ENCODE results near the gene XYLT1.

XYLT1 gene

GRCh38 chr16:17301184-17301583, 169.6 kb downstream of the XYLT1 start:
- ATAC-seq = no peak
- TF ChIP-seq TOX (CRISPR knock-in tag; IDR thresholded peaks at IDR 0.05; ENCODE audit: borderline replicate concordance) (no peak), TSHZ2 (CRISPR knock-in tag; IDR thresholded peaks at IDR 0.05) (no peak), TCF4 (CRISPR knock-in tag; IDR thresholded peaks at IDR 0.05; ENCODE audit: borderline replicate concordance) (no peak), BACH2 (CRISPR knock-in tag; IDR thresholded peaks at IDR 0.05; ENCODE audit: borderline replicate concordance) (no peak), GLIS3 (CRISPR knock-in tag; IDR thresholded peaks at IDR 0.05) (no peak), CREB5 (CRISPR knock-in tag; IDR thresholded peaks at IDR 0.05; ENCODE audit: low read depth) (no peak), SNAI2 (CRISPR knock-in tag; IDR thresholded peaks at IDR 0.05) (no peak), ARNTL (CRISPR knock-in tag; IDR thresholded peaks at IDR 0.05; ENCODE audit: borderline replicate concordance, low read depth) (no peak), CSDC2 (CRISPR knock-in tag; IDR thresholded peaks at IDR 0.05) (no peak), OSR1 (CRISPR knock-in tag; IDR thresholded peaks at IDR 0.05) (no peak), ESRRG (CRISPR knock-in tag; IDR thresholded peaks at IDR 0.05) (no peak), ZNF565 (CRISPR knock-in tag; conservative IDR thresholded peaks at IDR 0.05; ENCODE audit: low read depth) (no peak), ZNF8 (CRISPR knock-in tag; IDR thresholded peaks at IDR 0.05) (no peak), ZFP3 (CRISPR knock-in tag; IDR thresholded peaks at IDR 0.05) (no peak), RARB (CRISPR knock-in tag; IDR thresholded peaks at IDR 0.05) (no peak), ZNF70 (CRISPR knock-in tag; IDR thresholded peaks at IDR 0.05) (no peak), POU6F1 (CRISPR knock-in tag; IDR thresholded peaks at IDR 0.05; ENCODE audit: borderline replicate concordance, low read depth) (no peak), ZFP30 (CRISPR knock-in tag; IDR thresholded peaks at IDR 0.05) (no peak), PPARA (CRISPR knock-in tag; IDR thresholded peaks at IDR 0.05; ENCODE audit: borderline replicate concordance) (no peak)

- TF ChIP-seq ZNF565 (CRISPR knock-in tag; conservative IDR thresholded peaks at IDR 0.05; ENCODE audit: low read depth) (no peak), PATZ1 (CRISPR knock-in tag; IDR thresholded peaks at IDR 0.05; ENCODE audit: borderline replicate concordance) (no peak), TSHZ2 (CRISPR knock-in tag; IDR thresholded peaks at IDR 0.05) (no peak), CREB5 (CRISPR knock-in tag; IDR thresholded peaks at IDR 0.05; ENCODE audit: low read depth) (no peak), CSRNP3 (CRISPR knock-in tag; IDR thresholded peaks at IDR 0.05) (no peak), ARNTL (CRISPR knock-in tag; IDR thresholded peaks at IDR 0.05; ENCODE audit: borderline replicate concordance, low read depth) (no peak), BACH2 (CRISPR knock-in tag; IDR thresholded peaks at IDR 0.05; ENCODE audit: borderline replicate concordance) (no peak), PPARA (CRISPR knock-in tag; IDR thresholded peaks at IDR 0.05; ENCODE audit: borderline replicate concordance) (no peak), SNAI2 (CRISPR knock-in tag; IDR thresholded peaks at IDR 0.05) (no peak), TOX (CRISPR knock-in tag; IDR thresholded peaks at IDR 0.05; ENCODE audit: borderline replicate concordance) (no peak), ZFP3 (CRISPR knock-in tag; IDR thresholded peaks at IDR 0.05) (no peak)
Observed at GRCh38 chr16:17299790-17300189, 171.0 kb downstream of the XYLT1 start.

More at GRCh38 chr16:17299790-17300189, 171.0 kb downstream of the XYLT1 start:
- no peak for ATAC-seq
